Testis (tissue), 3 donors: ENCODE data around the gene ADAMTS12. TPM values are rescaled to one million over a fixed set of nuclear protein-coding genes. Genes with fewer than 3 reads are reported as not detected.

Experiments
- DNase-seq: peaks from one replicate; pipeline ENCODE4 v3.0.0-alpha.2; 2019
- H3K27ac ChIP-seq, 2 donors: fragments of 200-600 bp; sonication (generic); one replicate each; pipeline ENCODE4 v1.5.1; 2019
- H3K27me3 ChIP-seq: fragments of 200-600 bp; sonication (generic); one replicate; pipeline ENCODE4 v1.5.1; 2019
- H3K36me3 ChIP-seq: fragments of 200-600 bp; sonication (generic); one replicate; pipeline ENCODE4 v1.5.1; 2017; ENCODE audit warnings: low read depth; ENCODE audit errors: missing control alignments
- H3K4me1 ChIP-seq: fragments of 200-600 bp; sonication (generic); one replicate; pipeline ENCODE4 v1.5.1; 2019
- H3K4me3 ChIP-seq, 2 donors: fragments of 200-600 bp; sonication (generic); one replicate each; pipeline ENCODE4 v1.5.1; 2017 to 2019
- H3K9me3 ChIP-seq: fragments of 200-600 bp; sonication (generic); one replicate; pipeline ENCODE4 v1.5.1; 2017
- CTCF ChIP-seq, 3 experiments: fragments of 450-650 bp in 2 of 3; fragments of 200-600 bp in 1 of 3; sonication (generic) in 1 of 3; IDR thresholded peaks; one replicate each; pipeline ENCODE4 v1.5.1; 2016 to 2019; ENCODE audit warnings: antibody characterized with exemption in 3 of 3, mild to moderate bottlenecking in 2 of 3, moderate library complexity in 1 of 3
- POLR2A ChIP-seq: fragments of 450-650 bp; IDR thresholded peaks from one replicate; pipeline ENCODE4 v1.6.1; 2017; ENCODE audit warnings: antibody characterized with exemption, mild to moderate bottlenecking, moderate library complexity
- WGBS, 2 donors: methylation state at CpG; one replicate each; pipeline ENCODE4 v1.1.5; 2018; 5-methylcytosine and 5-hydroxymethylcytosine counted together
- intact Hi-C: fragments of 100-400 bp; cut with DNase I; formaldehyde crosslinking; loops from one replicate; pipeline ENCODE4 v1.15.1; 2023; ENCODE audit warnings: low total_unique reads
- polyA plus RNA-seq: library from polyadenylated mRNA; stranded (reverse); fragments of 350-450 nt; fragmentation: Illumina TruSeq; extraction: RNeasy Lipid Tissue Mini Kit (QIAGEN cat#74804); gene quantifications from one replicate; pipeline ENCODE4 v1.2.3, GENCODE V29; 2014; ENCODE audit warnings: low read depth, low replicate concordance; ENCODE audit not compliant: insufficient read depth
- total RNA-seq, 2 donors: library from RNA; depleted of rRNA; stranded (reverse); fragments of >200 nt; gene quantifications; one replicate each; pipeline ENCODE4 v1.2.3, GENCODE V29; 2016

The ADAMTS12 gene
- total and polyA plus RNA-seq, 3 donors from 2014 or later, result 4.9 to 9.3 (median 7.5) TPM

GRCh38 chr5:33891446-33891787 is 373 bp downstream of the ADAMTS12 start:
- Histone ChIP-seq H3K27ac (peak overlapping the region; percentile 28 to 59), H3K4me3 (peak overlapping the region; percentile 56 to 64), H3K9me3 (no peaks in the 10 kb centered on the region), H3K27me3 (no peaks in the 10 kb centered on the region), H3K36me3 (no peaks in the 10 kb centered on the region), H3K4me1 (peaks cover 10% of the 10 kb centered on the region)
- intact Hi-C loops, result no loop called here
- TF ChIP-seq POLR2A, result no peak
- no peak for TF ChIP-seq CTCF (IDR thresholded peaks at IDR 0.05)
- peak; percentile 18 for DNase-seq
- 1 to 5% methylated on average over 6 of the region's 6 CpGs for WGBS, 2 donors

GRCh38 chr5:33890131-33891032 is 1.4 kb downstream of the ADAMTS12 start:
- WGBS, 2 donors, result 28 to 32% methylated on average over 12 of the region's 12 CpGs
- Histone ChIP-seq H3K4me1 (peaks cover 10% of the 10 kb centered on the region), H3K36me3 (no peaks in the 10 kb centered on the region), H3K27me3 (no peaks in the 10 kb centered on the region), H3K4me3 (peak overlapping the region in 1 of 2 donors; percentile 8), H3K9me3 (no peaks in the 10 kb centered on the region), H3K27ac (peak overlapping the region; percentile 55 to 58)
- no peak for DNase-seq
- intact Hi-C loops, result no loop called here
- no peak for TF ChIP-seq POLR2A
- TF ChIP-seq CTCF (IDR thresholded peaks at IDR 0.05), result no peak

GRCh38 chr5:33888587-33888986 is 3.2 kb downstream of the ADAMTS12 start:
- no peak for DNase-seq
- H3K36me3 ChIP-seq, result no peaks in the 10 kb centered on the region
- TF ChIP-seq CTCF (IDR thresholded peaks at IDR 0.05) (no peak), POLR2A (no peak)
- H3K4me3 ChIP-seq, result no peak overlapping the region
- H3K9me3 ChIP-seq, result no peaks in the 10 kb centered on the region
- no peak overlapping the region for H3K27ac ChIP-seq
- peaks cover 10% of the 10 kb centered on the region for H3K4me1 ChIP-seq
- intact Hi-C loops, result no loop called here
- WGBS, 2 donors, result 61 to 68% methylated on average over 4 of the region's 4 CpGs
- no peaks in the 10 kb centered on the region for H3K27me3 ChIP-seq

GRCh38 chr5:33887268-33887667 is 4.5 kb downstream of the ADAMTS12 start:
- Histone ChIP-seq H3K4me1 (peaks cover 10% of the 10 kb centered on the region), H3K9me3 (no peaks in the 10 kb centered on the region), H3K4me3 (no peak overlapping the region), H3K36me3 (no peaks in the 10 kb centered on the region), H3K27ac (no peak overlapping the region), H3K27me3 (no peaks in the 10 kb centered on the region)
- intact Hi-C loops, result no loop called here
- DNase-seq, result no peak
- WGBS, 2 donors, result 73 to 95% methylated on average over 3 of the region's 3 CpGs
- TF ChIP-seq CTCF (IDR thresholded peaks at IDR 0.05) (no peak), POLR2A (no peak)

GRCh38 chr5:33886283-33886682 is 5.5 kb downstream of the ADAMTS12 start:
- TF ChIP-seq CTCF (IDR thresholded peaks at IDR 0.05), result no peak
- TF ChIP-seq POLR2A, result no peak
- no peaks in the 10 kb centered on the region for H3K36me3 ChIP-seq

More at GRCh38 chr5:33886283-33886682, 5.5 kb downstream of the ADAMTS12 start:
- Histone ChIP-seq H3K27ac (no peak overlapping the region), H3K9me3 (no peaks in the 10 kb centered on the region), H3K27me3 (no peaks in the 10 kb centered on the region), H3K4me1 (peaks cover 10% of the 10 kb centered on the region), H3K4me3 (no peak overlapping the region)
- 64 to 70% methylated on average over 4 of the region's 4 CpGs for WGBS, 2 donors
- no peak for DNase-seq
- intact Hi-C loops, result no loop called here
